Measurements from ENCODE around the gene MRPL48. TPM values are rescaled to one million over a fixed set of nuclear protein-coding genes. Genes with fewer than 3 reads are reported as not detected.
A peak's percentile ranks its signal among the peaks of the same experiment; 100 is the strongest.

MRPL48 gene
- total and polyA plus RNA-seq, 2 of the 8 experiments (the other 6 are each of a cell fraction or from before 2014, with no cell fraction given), result 34.9 to 59.9 TPM

- WGBS, 2 experiments (ENCODE audit: extremely low coverage in 1 of 2, insufficient coverage in 1 of 2, insufficient read length in 1 of 2, insufficient replicate concordance in 2 of 2, low coverage in 1 of 2, low lambda C conversion rate in 2 of 2, missing lambda C conversion rate in 1 of 2), result 88% methylated on average over 2 of the region's 2 CpGs; no CpG with 5 or more reads in 1 of the 2 experiments
- Histone ChIP-seq H3K4me1 (replicated peaks in 1 of 4; ENCODE audit: control insufficient read depth in 3 of 4, insufficient read depth in 4 of 4, low read length in 3 of 4) (peaks cover 0 to 2% (median 0%) of the 10 kb centered on the region in 4 experiments; a peak in 1 of 7 replicates), H3K9me3 (ENCODE audit: insufficient read depth in 2 of 2, low read depth in 1 of 2, low read length in 1 of 2) (no peaks in the 10 kb centered on the region), H2AFZ (ENCODE audit: low read length) (no peak overlapping the region), H3K36me3 (ENCODE audit: control insufficient read depth in 2 of 4, insufficient read depth in 4 of 4, low read length in 3 of 4) (peaks cover 5 to 33% (median 10%) of the 10 kb centered on the region in 4 experiments; a peak in 3 of 8 replicates), H3K79me2 (ENCODE audit: control insufficient read depth in 1 of 2, insufficient read depth in 2 of 2, low read length in 2 of 2) (no peaks in the 10 kb centered on the region), H2BK20ac (ENCODE audit: low read length) (no peak overlapping the region), H3K27me3 (replicated peaks in 1 of 4; ENCODE audit: control insufficient read depth in 3 of 4, extremely low read depth in 1 of 4, insufficient read depth in 3 of 4, low read length in 3 of 4) (no peaks in the 10 kb centered on the region), H3K4me2 (ENCODE audit: insufficient read depth in 1 of 2, low read depth in 2 of 2, low read length in 2 of 2) (no peak overlapping the region), H4K91ac (replicated peaks; ENCODE audit: insufficient read length, low read length) (no peak overlapping the region), H3K27ac (ENCODE audit: low read depth, low read length) (no peak overlapping the region), H3K9ac (replicated peaks in 1 of 4; ENCODE audit: extremely low read depth in 1 of 4, low read depth in 3 of 4, low read length in 3 of 4) (no peak overlapping the region), H2BK15ac (ENCODE audit: low read length) (no peak overlapping the region), H2BK5ac (ENCODE audit: low read depth, low read length) (no peak overlapping the region), H2BK120ac (replicated peaks; ENCODE audit: low read depth, low read length) (no peak overlapping the region), H3K23ac (ENCODE audit: insufficient read length) (no peak overlapping the region), H4K20me1 (replicated peaks in 1 of 2; ENCODE audit: control insufficient read depth in 1 of 2, insufficient read depth in 2 of 2, low read length in 2 of 2) (peaks cover 0 to 2% of the 10 kb centered on the region in 2 experiments), H2BK12ac (ENCODE audit: low read depth, low read length) (no peak overlapping the region), H3K4ac (replicated peaks; ENCODE audit: insufficient read length, low read depth, low read length) (no peak overlapping the region), H3K4me3 (ENCODE audit: extremely low read depth in 1 of 4, insufficient read depth in 2 of 4, low read depth in 3 of 4, low read length in 4 of 4) (no peak overlapping the region), H2AK5ac (ENCODE audit: low read depth, low read length) (no peak overlapping the region), H3K79me1 (ENCODE audit: low read depth, low read length) (no peaks in the 10 kb centered on the region), H3K23me2 (ENCODE audit: low read depth, low read length) (no peaks in the 10 kb centered on the region), H4K5ac (ENCODE audit: insufficient read length, low read depth, low read length) (no peak overlapping the region), H3K14ac (ENCODE audit: insufficient read length) (no peak overlapping the region), H4K8ac (ENCODE audit: extremely low read depth, insufficient read depth, low read length) (no peak overlapping the region), H3K18ac (ENCODE audit: extremely low read depth, low read length) (no peak overlapping the region), H3K56ac (replicated peaks; ENCODE audit: insufficient read length, low read depth, low read length) (no peak overlapping the region)
- DNase-seq (ENCODE audit: low read depth in 1 of 2, low spot score in 2 of 2) (no peak), FAIRE-seq (no peak)
- CTCF ChIA-PET (ENCODE audit: partially characterized antibody), result interaction anchor here (0.6 to 1.9 kb wide), 9 partner anchors 11 to 204 kb away, joined by 3 to 6 read pairs (median 3); no protein-coding TSS in a partner anchor
- POLR2A ChIA-PET (ENCODE audit: partially characterized antibody), result interaction anchor here (0.7 to 5.0 kb wide), 21 partner anchors 8 to 171 kb away, joined by 3 to 49 read pairs (median 4); partner anchors contain the start of genes COA4 and PAAF1
- TF ChIP-seq BRCA1 (IDR thresholded peaks at IDR 0.05; ENCODE audit: low read depth, low read length) (no peak), POLR2A (IDR thresholded peaks at IDR 0.05; ENCODE audit: control extremely low read depth in 1 of 2, low read depth in 2 of 2, low read length in 2 of 2) (peak in 1 of 2 experiments; percentile 8; a peak in 2 of 3 replicates)
Observed at GRCh38 chr11:73866586-73866996, 78.9 kb downstream of the MRPL48 start.
